ENCODE measurements around the gene GPR137B.
"Not testable (repeated sequence)": the region's sequence is repeated elsewhere in the genome, so short reads cannot be mapped to it uniquely, and the experiment has no call there.

Gene GPR137B

GRCh38 chr1:236156512-236157208 lies 14.3 kb downstream of the GPR137B start:
- no peak for DNase-seq (ENCODE audit: low read depth)
- H3K4me3 ChIP-seq (ENCODE audit: low read length): no peak overlapping the region
- TF ChIP-seq, protein P1, sequence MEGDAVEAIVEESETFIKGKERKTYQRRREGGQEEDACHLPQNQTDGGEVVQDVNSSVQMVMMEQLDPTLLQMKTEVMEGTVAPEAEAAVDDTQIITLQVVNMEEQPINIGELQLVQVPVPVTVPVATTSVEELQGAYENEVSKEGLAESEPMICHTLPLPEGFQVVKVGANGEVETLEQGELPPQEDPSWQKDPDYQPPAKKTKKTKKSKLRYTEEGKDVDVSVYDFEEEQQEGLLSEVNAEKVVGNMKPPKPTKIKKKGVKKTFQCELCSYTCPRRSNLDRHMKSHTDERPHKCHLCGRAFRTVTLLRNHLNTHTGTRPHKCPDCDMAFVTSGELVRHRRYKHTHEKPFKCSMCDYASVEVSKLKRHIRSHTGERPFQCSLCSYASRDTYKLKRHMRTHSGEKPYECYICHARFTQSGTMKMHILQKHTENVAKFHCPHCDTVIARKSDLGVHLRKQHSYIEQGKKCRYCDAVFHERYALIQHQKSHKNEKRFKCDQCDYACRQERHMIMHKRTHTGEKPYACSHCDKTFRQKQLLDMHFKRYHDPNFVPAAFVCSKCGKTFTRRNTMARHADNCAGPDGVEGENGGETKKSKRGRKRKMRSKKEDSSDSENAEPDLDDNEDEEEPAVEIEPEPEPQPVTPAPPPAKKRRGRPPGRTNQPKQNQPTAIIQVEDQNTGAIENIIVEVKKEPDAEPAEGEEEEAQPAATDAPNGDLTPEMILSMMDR (conservative IDR thresholded peaks at IDR 0.05; ENCODE audit: low read length): no peak

DNA sequence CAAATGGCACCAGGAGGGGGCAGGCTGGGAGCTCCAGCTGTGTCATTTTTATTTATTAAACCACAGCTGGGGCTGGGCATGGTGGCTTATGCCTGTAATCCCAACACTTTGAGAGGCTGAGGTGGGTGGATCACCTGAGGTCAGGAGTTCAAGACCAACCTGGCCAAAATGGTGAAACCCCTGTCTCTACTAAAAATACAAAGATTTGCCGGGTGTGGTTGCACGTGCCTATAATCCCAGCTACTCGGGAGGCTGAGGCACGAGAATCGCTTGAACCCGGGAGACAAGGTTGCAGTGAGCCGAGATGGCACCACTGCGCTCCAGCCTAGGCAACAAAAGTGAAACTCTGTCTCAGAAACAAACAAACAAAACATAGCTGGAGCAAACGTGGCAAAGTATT lies 15.7 kb downstream of the GPR137B start:
- DNase-seq (ENCODE audit: low read depth); H3K4me3 ChIP-seq (ENCODE audit: low read length): not testable (repeated sequence)

- no peak for DNase-seq (ENCODE audit: low read depth)
- TF ChIP-seq, protein P1 (conservative IDR thresholded peaks at IDR 0.05; ENCODE audit: low read length): no peak
- H3K4me3 ChIP-seq (ENCODE audit: low read length): no peak overlapping the region
Measured at GRCh38 chr1:236158719-236159118, 16.4 kb downstream of the GPR137B start.

- DNase-seq (ENCODE audit: low read depth): no peak
- H3K4me3 ChIP-seq (ENCODE audit: low read length): no peak overlapping the region
- TF ChIP-seq, protein P1 (conservative IDR thresholded peaks at IDR 0.05; ENCODE audit: low read length): no peak
Measured at GRCh38 chr1:236159704-236160539, 17.6 kb downstream of the GPR137B start.

GRCh38 chr1:236160540-236161127 lies 18.3 kb downstream of the GPR137B start:
- no peak overlapping the region for H3K4me3 ChIP-seq (ENCODE audit: low read length)
- no peak for DNase-seq (ENCODE audit: low read depth)
- TF ChIP-seq, protein P1 (conservative IDR thresholded peaks at IDR 0.05; ENCODE audit: low read length): no peak

- DNase-seq (ENCODE audit: low read depth): no peak
- TF ChIP-seq, protein P1 (conservative IDR thresholded peaks at IDR 0.05; ENCODE audit: low read length): no peak
Measured at GRCh38 chr1:236161230-236161629, 18.9 kb downstream of the GPR137B start.

DNA sequence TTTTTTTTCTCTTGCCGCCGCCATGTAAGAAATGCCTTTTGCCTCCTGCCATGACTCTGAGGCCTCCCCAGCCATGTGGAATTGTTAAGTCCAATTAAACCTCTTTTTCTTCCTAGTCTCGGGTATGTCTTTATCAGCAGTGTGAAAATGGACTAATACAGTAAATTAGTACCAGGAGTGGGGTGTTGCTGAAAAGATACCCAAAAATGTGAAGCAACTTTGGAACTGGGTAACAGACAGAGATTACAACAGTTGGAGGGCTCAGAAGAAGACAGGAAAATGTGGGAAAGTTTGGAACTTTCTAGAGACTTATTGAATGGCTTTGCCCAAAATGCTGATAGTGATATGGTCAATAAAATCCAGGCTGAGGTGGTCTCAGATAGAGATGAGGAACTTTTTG lies 19.4 kb downstream of the GPR137B start:
- not testable (repeated sequence) for H3K4me3 ChIP-seq (ENCODE audit: low read length); DNase-seq (ENCODE audit: low read depth)

More at GRCh38 chr1:236161230-236161629, 18.9 kb downstream of the GPR137B start:
- H3K4me3 ChIP-seq (ENCODE audit: low read length): no peak overlapping the region

All from AG10803 (cell line).